ENCODE results near the gene UBA1. TPM values are rescaled to one million over a fixed set of nuclear protein-coding genes. Genes with fewer than 3 reads are reported as not detected.

UBA1 gene
- total and polyA plus RNA-seq, 12 donors, result 160 to 356 (median 222) TPM

DNA sequence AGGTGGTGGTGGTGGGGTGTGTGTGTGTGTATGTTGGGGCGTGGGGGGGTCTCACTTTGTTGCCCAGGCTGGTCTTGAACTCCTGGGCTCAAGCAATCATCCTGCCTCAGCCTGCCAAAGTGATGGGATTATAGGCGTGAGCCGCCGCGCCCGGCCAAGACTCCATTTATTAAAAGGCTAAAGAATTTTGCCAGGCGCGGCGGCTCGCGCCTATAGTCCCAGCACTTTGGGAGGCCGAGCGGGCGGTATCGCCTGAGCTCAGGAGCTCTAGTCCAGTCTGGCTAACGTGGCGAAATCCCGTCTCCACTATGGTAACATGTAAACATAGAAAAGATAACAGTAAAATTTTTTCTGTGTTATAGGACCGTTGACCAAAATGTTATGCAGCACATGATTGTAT, 3.7 kb upstream of the UBA1 start:
- intact Hi-C loops (cut with DNase I), result loop anchor here in 1 of 2 donors (10.0 kb wide), 3 partner anchors 65 to 335 kb away; no protein-coding TSS in a partner anchor
- H3K4me1 ChIP-seq (replicated peaks in 1 of 2), result peaks cover 7 to 11% of the 10 kb centered on the region in 2 donors

DNA sequence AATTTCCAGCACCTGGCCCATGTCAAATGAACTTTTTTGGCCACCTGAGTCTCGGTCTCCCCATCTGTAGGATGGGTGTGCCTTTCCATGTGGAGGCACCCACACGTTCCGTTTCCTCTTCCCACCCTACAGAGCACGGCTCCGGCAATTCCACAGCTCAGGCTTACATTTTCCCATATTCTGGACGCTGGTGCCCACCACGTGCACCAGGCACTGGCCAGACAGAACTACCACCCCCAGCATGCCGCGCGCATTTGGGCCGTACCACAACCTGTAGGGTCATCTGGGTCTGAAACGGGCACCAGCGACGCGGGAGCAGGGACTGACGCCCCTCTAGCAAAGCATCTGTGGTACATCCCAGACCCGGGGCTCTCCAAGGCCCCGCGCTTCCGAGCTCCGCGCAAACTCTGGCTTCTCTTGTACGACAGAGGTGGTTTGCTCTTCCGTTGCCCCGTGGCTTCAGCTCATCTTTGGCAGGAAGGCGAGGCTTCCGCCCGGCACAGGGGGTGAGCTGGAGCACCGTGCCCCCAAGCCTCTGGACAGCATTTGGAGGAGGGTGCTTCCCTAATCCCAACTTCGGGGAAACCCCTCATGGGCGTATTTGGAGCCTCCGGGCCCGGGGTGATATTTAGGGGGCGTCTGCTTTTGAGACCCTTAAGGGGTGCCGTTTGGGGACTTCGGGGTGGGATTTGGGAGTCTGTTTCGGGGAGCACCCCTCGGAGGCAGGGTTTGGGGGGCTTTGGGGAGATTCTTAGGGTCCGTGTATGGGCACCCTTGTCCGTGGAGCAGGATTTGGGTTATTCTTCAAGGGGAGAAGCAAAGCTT, 3.0 kb upstream of the UBA1 start:
- Histone ChIP-seq H3K4me1 (replicated peaks in 1 of 2) (peaks cover 12 to 19% of the 10 kb centered on the region in 2 donors), H3K9me3 (replicated peaks in 1 of 3) (no peaks in the 10 kb centered on the region), H3K36me3 (replicated peaks in 1 of 2) (peaks cover 0 to 8% of the 10 kb centered on the region in 2 donors), H3K27me3 (no peaks in the 10 kb centered on the region), H3K4me3 (peak overlapping the region in 2 of 4 donors; percentile 16 to 47), H3K27ac (peak overlapping the region in 2 of 5 donors; percentile 9 to 19)
- peak; percentile 84 to 93 (median 90) for DNase-seq
- TF ChIP-seq, protein P1, sequence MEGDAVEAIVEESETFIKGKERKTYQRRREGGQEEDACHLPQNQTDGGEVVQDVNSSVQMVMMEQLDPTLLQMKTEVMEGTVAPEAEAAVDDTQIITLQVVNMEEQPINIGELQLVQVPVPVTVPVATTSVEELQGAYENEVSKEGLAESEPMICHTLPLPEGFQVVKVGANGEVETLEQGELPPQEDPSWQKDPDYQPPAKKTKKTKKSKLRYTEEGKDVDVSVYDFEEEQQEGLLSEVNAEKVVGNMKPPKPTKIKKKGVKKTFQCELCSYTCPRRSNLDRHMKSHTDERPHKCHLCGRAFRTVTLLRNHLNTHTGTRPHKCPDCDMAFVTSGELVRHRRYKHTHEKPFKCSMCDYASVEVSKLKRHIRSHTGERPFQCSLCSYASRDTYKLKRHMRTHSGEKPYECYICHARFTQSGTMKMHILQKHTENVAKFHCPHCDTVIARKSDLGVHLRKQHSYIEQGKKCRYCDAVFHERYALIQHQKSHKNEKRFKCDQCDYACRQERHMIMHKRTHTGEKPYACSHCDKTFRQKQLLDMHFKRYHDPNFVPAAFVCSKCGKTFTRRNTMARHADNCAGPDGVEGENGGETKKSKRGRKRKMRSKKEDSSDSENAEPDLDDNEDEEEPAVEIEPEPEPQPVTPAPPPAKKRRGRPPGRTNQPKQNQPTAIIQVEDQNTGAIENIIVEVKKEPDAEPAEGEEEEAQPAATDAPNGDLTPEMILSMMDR (IDR thresholded peaks at IDR 0.05), result no peak
- peak; percentile 23 to 69 for TF ChIP-seq POLR2A (IDR thresholded peaks at IDR 0.05)
- WGBS, 4 donors, result 2 to 24% (median 15%) methylated on average over 9 to 40 of the region's 40 CpGs
- intact Hi-C loops (cut with DNase I), result loop anchor here in 1 of 2 donors (10.0 kb wide), 2 partner anchors 194 to 334 kb away; no protein-coding TSS in a partner anchor

More for the DNA sequence above, 3.7 kb upstream of the UBA1 start:
- WGBS, 4 donors, result 64 to 80% (median 72%) methylated on average over 6 to 19 of the region's 19 CpGs
- Histone ChIP-seq H3K27me3 (no peaks in the 10 kb centered on the region), H3K27ac (no peak overlapping the region), H3K4me3 (no peak overlapping the region), H3K36me3 (replicated peaks in 1 of 2) (peaks cover 0 to 15% of the 10 kb centered on the region in 2 donors), H3K9me3 (replicated peaks in 1 of 3) (no peaks in the 10 kb centered on the region)
- TF ChIP-seq, protein P1 (IDR thresholded peaks at IDR 0.05), result no peak
- no peak for TF ChIP-seq POLR2A (IDR thresholded peaks at IDR 0.05)
- DNase-seq, result no peak

DNA sequence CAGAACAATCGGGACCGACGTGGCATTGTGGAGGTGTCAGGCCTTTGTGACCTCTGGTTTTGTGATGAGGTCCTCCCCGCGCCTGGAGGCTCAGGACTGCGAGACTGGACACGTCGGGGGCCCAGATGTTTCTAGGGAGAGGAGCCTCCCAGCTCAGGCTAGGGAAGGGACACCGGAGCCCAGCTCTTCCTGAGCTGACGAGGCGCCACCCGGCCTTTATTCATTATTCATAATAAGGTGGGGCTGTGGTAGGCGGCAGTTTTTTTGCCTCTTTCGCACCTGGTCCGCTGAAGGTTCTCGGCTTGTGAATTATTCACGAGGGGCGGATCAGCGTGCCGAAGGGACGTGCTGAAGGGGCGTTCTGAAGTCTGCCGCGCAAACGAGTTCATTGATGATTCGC, 2.3 kb upstream of the UBA1 start:
- DNase-seq, result no peak
- Histone ChIP-seq H3K9me3 (replicated peaks in 1 of 3) (no peaks in the 10 kb centered on the region), H3K27me3 (no peaks in the 10 kb centered on the region), H3K27ac (no peak overlapping the region), H3K4me3 (peak overlapping the region in 2 of 4 donors; percentile 16 to 47), H3K36me3 (replicated peaks in 1 of 2) (peaks cover 0 to 1% of the 10 kb centered on the region in 2 donors), H3K4me1 (replicated peaks in 1 of 2) (peaks cover 19 to 26% of the 10 kb centered on the region in 2 donors)
- intact Hi-C loops (cut with DNase I), result loop anchor here in 1 of 2 donors (10.0 kb wide), 2 partner anchors 193 to 333 kb away; no protein-coding TSS in a partner anchor
- TF ChIP-seq, protein P1 (IDR thresholded peaks at IDR 0.05), result no peak
- TF ChIP-seq POLR2A (IDR thresholded peaks at IDR 0.05), result no peak
- WGBS, 4 donors, result 25 to 40% (median 32%) methylated on average over 18 to 26 of the region's 26 CpGs

DNA sequence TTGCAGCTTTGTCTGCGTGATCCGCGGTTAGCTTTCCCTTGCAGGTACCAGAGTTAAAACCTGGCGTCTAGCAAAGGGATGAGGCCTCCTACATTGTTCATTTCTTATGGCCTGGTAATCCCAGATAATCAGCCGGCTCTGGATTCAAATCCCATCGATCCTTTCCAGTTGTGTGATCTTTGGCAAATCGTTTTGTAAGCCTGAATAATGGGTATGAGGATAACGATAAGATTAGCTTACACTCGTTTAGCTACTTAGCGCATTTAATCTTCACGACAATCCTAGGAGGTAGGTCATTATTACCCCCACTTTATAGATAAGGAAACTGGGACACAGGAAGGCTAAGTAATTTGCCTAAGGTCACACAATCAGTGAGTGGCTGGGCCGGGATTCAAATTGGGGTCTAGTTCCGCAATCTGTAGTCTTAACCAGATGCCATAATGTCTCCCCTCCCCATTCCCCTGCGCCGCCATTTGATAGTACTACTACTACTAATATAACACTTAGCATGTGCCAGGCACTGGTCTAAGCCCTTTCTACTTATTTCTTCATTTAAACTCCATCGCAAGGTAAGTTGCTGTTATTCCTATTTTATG, 1.7 kb upstream of the UBA1 start:
- H3K4me3 ChIP-seq, result peak overlapping the region in 1 of 4 donors; percentile 47
- H3K9me3 ChIP-seq (replicated peaks in 1 of 3), result no peaks in the 10 kb centered on the region
- intact Hi-C loops (cut with DNase I), result loop anchor here in 1 of 2 donors (10.0 kb wide), 2 partner anchors 193 to 333 kb away; no protein-coding TSS in a partner anchor
- no peak for TF ChIP-seq POLR2A (IDR thresholded peaks at IDR 0.05)
- TF ChIP-seq, protein P1 (IDR thresholded peaks at IDR 0.05), result no peak
- no peak overlapping the region for H3K27ac ChIP-seq
- no peaks in the 10 kb centered on the region for H3K27me3 ChIP-seq
- no peaks in the 10 kb centered on the region for H3K36me3 ChIP-seq (replicated peaks in 1 of 2)
- 62 to 68% (median 65%) methylated on average over 10 to 16 of the region's 16 CpGs for WGBS, 4 donors
- DNase-seq, result no peak
- peaks cover 25 to 31% of the 10 kb centered on the region in 2 donors for H3K4me1 ChIP-seq (replicated peaks in 1 of 2)

Data from adrenal gland (tissue), 12 donors.